GM12878 (cell line): ENCODE results near the gene FKBP15. TPM values are rescaled to one million over a fixed set of nuclear protein-coding genes. Genes with fewer than 3 reads are reported as not detected.

ENCODE experiments used
- ATAC-seq: fragments of 200-7000 bp; cut with Tn5 transposase; 3 replicates; pipeline ENCODE4 v1.9.1; 2020; ENCODE audit warnings: mild to moderate bottlenecking, moderate library complexity
- BruUV-seq: library from RNA; stranded (reverse); fragments of 400-500 nt; replicated peaks from 2 replicates; lab custom pipeline; 2021; lab: Mats Ljungman, UMichigan
- CTCF ChIA-PET: fragments of 300-600 bp; sonication (Branson Sonifier 250); formaldehyde crosslinking; extraction: SDS; loops from one replicate; lab custom pipeline; 2021; ENCODE audit warnings: inconsistent platforms; lab: Yijun Ruan, JAX
- POLR2A ChIA-PET: fragments of 350-600 bp; formaldehyde crosslinking; extraction: SDS; loops from one replicate; lab custom pipeline; 2021; ENCODE audit warnings: inconsistent platforms; lab: Charles Lee
- RAD21 ChIA-PET: fragments of 300-600 bp; sonication (Branson Sonifier 250); formaldehyde crosslinking; loops from one replicate; lab custom pipeline; 2023; ENCODE audit warnings: antibody characterized with exemption; ENCODE audit not compliant: unreplicated experiment; lab: Charles Lee
- SMC1A ChIA-PET: fragments of 300-600 bp; sonication (Branson Sonifier 250); formaldehyde crosslinking; loops from one replicate; lab custom pipeline; 2023; ENCODE audit not compliant: unreplicated experiment, uncharacterized antibody; lab: Charles Lee
- DNase-seq: peaks from one replicate; pipeline ENCODE4 v3.0.0-alpha.2; 2011; ENCODE audit warnings: low read depth, low spot score
- FAIRE-seq: peaks from 3 replicates; lab custom pipeline; 2011; peaks lifted over from hg19 to GRCh38; lab: Jason Lieb, UNC
- H2AFZ ChIP-seq: 2 replicates; pipeline ENCODE4 v1.6.0; 2011; ENCODE audit warnings: low read depth, low read length, control low read depth; ENCODE audit not compliant: control insufficient read depth
- H3K27ac ChIP-seq: 2 replicates; pipeline ENCODE4 v1.5.1; 2011; ENCODE audit warnings: control low read depth; ENCODE audit not compliant: control insufficient read depth, insufficient read depth
- H3K27me3 ChIP-seq, 2 experiments: replicated peaks in 1 of 2; 2 replicates each; pipeline versions ENCODE4 v1.6.0 to v1.6.1; 2011; ENCODE audit warnings: low read length in 1 of 2; ENCODE audit not compliant: control insufficient read depth in 2 of 2, insufficient read depth in 2 of 2
- H3K36me3 ChIP-seq, 2 experiments: 2 replicates each; pipeline ENCODE4 v1.5.1; 2011; ENCODE audit warnings: low read length in 1 of 2; ENCODE audit not compliant: control insufficient read depth in 2 of 2, insufficient read depth in 2 of 2
- H3K4me1 ChIP-seq: 2 replicates; pipeline ENCODE4 v1.6.1; 2011; ENCODE audit warnings: mild to moderate bottlenecking, low read length, moderate library complexity, mixed read lengths; ENCODE audit not compliant: control insufficient read depth, insufficient read depth
- H3K4me2 ChIP-seq: 2 replicates; pipeline ENCODE4 v1.6.0; 2011; ENCODE audit warnings: control low read depth; ENCODE audit not compliant: control insufficient read depth, insufficient read depth
- H3K4me3 ChIP-seq: fragments of 200-600 bp; sonication (generic); 2 replicates; pipeline ENCODE4 v1.5.1; 2016
- H3K79me2 ChIP-seq: 2 replicates; pipeline ENCODE4 v1.6.0; 2011; ENCODE audit warnings: low read length; ENCODE audit not compliant: control insufficient read depth, insufficient read depth
- H3K9ac ChIP-seq: 2 replicates; pipeline ENCODE4 v1.8.0; 2011; ENCODE audit warnings: low read length, control low read depth, mixed read lengths; ENCODE audit not compliant: control insufficient read depth, insufficient read depth
- H3K9me3 ChIP-seq: replicated peaks from 3 replicates; pipeline ENCODE4 v1.5.1; 2011; ENCODE audit warnings: mild to moderate bottlenecking, low read length; ENCODE audit not compliant: control insufficient read depth, insufficient read depth
- H4K20me1 ChIP-seq: 2 replicates; pipeline ENCODE4 v1.6.0; 2011; ENCODE audit not compliant: control insufficient read depth, insufficient read depth
- BCL11A ChIP-seq: IDR thresholded peaks from 2 replicates; pipeline ENCODE4 v1.6.1; 2011; ENCODE audit warnings: low read depth, low read length
- FOS ChIP-seq: IDR thresholded peaks from 3 replicates; pipeline ENCODE4 v1.6.1; 2011; ENCODE audit warnings: borderline replicate concordance; ENCODE audit not compliant: insufficient read length; ENCODE audit errors: extremely low read depth
- FOXM1 ChIP-seq: IDR thresholded peaks from 2 replicates; pipeline ENCODE4 v1.6.1; 2012; ENCODE audit warnings: low read depth, mild to moderate bottlenecking, inconsistent platforms, low read length, moderate library complexity
- JUNB ChIP-seq: IDR thresholded peaks from 2 replicates; pipeline ENCODE4 v1.6.1; 2016; ENCODE audit warnings: antibody characterized with exemption, mild to moderate bottlenecking
- JUND ChIP-seq: IDR thresholded peaks from 2 replicates; pipeline ENCODE4 v1.6.1; 2012; ENCODE audit warnings: low read depth, mild to moderate bottlenecking, low read length, improper control_type of control experiment, moderate library complexity
- KDM1A ChIP-seq: fragments of 200-600 bp; sonication (generic); IDR thresholded peaks from 2 replicates; pipeline ENCODE4 v1.6.1; 2016; ENCODE audit warnings: borderline replicate concordance
- NFYA ChIP-seq: IDR thresholded peaks from 2 replicates; pipeline ENCODE4 v1.6.1; 2011; ENCODE audit warnings: low read depth, mild to moderate bottlenecking, low read length, improper control_type of control experiment, borderline replicate concordance
- RAD21 ChIP-seq: IDR thresholded peaks from 2 replicates; pipeline ENCODE4 v1.6.1; 2011; ENCODE audit warnings: mild to moderate bottlenecking, low read depth, low read length, moderate library complexity; ENCODE audit not compliant: insufficient read depth
- SMAD1 ChIP-seq: fragments of 450-650 bp; IDR thresholded peaks from 2 replicates; pipeline ENCODE4 v1.6.1; 2018; ENCODE audit warnings: mild to moderate bottlenecking, low read depth; ENCODE audit not compliant: partially characterized antibody
- SMAD5 ChIP-seq: IDR thresholded peaks from 2 replicates; pipeline ENCODE4 v1.6.1; 2016; ENCODE audit warnings: antibody characterized with exemption, low read depth
- SMC3 ChIP-seq: IDR thresholded peaks from 2 replicates; pipeline ENCODE4 v1.6.1; 2011; ENCODE audit warnings: low read length, improper control_type of control experiment, borderline replicate concordance
- SREBF2 ChIP-seq: IDR thresholded peaks from 2 replicates; pipeline ENCODE4 v1.6.1; 2012; ENCODE audit warnings: mild to moderate bottlenecking, low read length
- SUPT20H ChIP-seq: IDR thresholded peaks from 2 replicates; pipeline ENCODE4 v1.6.1; 2011; ENCODE audit warnings: low read depth, mild to moderate bottlenecking, low read length, moderate library complexity, borderline replicate concordance; ENCODE audit not compliant: control insufficient read depth
- TARDBP ChIP-seq: IDR thresholded peaks from 2 replicates; pipeline ENCODE4 v1.6.1; 2016; ENCODE audit warnings: borderline replicate concordance
- ZNF274 ChIP-seq: IDR thresholded peaks from one replicate; pipeline ENCODE4 v1.8.0; 2011; ENCODE audit not compliant: insufficient read length, insufficient read depth
- ZNF384 ChIP-seq: IDR thresholded peaks from 2 replicates; pipeline ENCODE4 v1.6.1; 2012; ENCODE audit warnings: low read depth, mild to moderate bottlenecking, low read length, improper control_type of control experiment, borderline replicate concordance
- WGBS: methylation state at CpG from one replicate; pipeline ENCODE4 v1.1.6; 2016; ENCODE audit warnings: low lambda C conversion rate; ENCODE audit not compliant: insufficient replicate concordance, insufficient coverage; ENCODE audit errors: missing lambda C conversion rate; 5-methylcytosine and 5-hydroxymethylcytosine counted together
- in situ Hi-C: fragments of 300-500 bp; cut with MboI; formaldehyde crosslinking; loops from 9 replicates; pipeline ENCODE4 v1.14.3; 2018; ENCODE audit warnings: mixed read lengths
- intact Hi-C: fragments of 100-400 bp; cut with micrococcal nuclease; formaldehyde crosslinking; loops from one replicate; pipeline ENCODE4 v1.14.2; 2022; ENCODE audit not compliant: unreplicated experiment
- polyA plus RNA-seq, 11 experiments: library from polyadenylated mRNA; depleted of rRNA in 4 of 11; unstranded in 6 of 11; stranded (reverse) in 5 of 11; fragments of >200 nt; fragmentation: Nextera tagmentation in 4 of 11; fragmentation: Illumina TruSeq in 1 of 11; extraction: Ambion mirVana in 4 of 11; extraction: Trizol in 1 of 11; gene quantifications; 1 replicate in 1 of 11; 2 replicates in 10 of 11; pipeline versions ENCODE4 v1.2.1 to v1.2.3, GENCODE V29; 2011 to 2016; ENCODE audit warnings: inconsistent platforms in 2 of 11, missing spikeins in 2 of 11, low read depth in 1 of 11
- total RNA-seq, 4 experiments: library from RNA; depleted of rRNA in 3 of 4; stranded (reverse); fragments of >200 nt in 3 of 4; fragmentation: Illumina TruSeq in 1 of 4; extraction: Trizol in 1 of 4; gene quantifications; 2 replicates each; pipeline versions ENCODE4 v1.2.1 to v1.2.3, GENCODE V29; 2013 to 2021
- TF ChIP-seq, protein P1 (sequence below): fragments of 450-650 bp; IDR thresholded peaks from 2 replicates; pipeline ENCODE4 v1.6.1; 2017; ENCODE audit warnings: low read depth, mild to moderate bottlenecking, moderate library complexity

The FKBP15 gene
- total and polyA plus RNA-seq, 10 of the 15 experiments (the other 5 are each of a cell fraction or from before 2014, with no cell fraction given) = 5.0 to 53.4 (median 21.2) TPM

DNA sequence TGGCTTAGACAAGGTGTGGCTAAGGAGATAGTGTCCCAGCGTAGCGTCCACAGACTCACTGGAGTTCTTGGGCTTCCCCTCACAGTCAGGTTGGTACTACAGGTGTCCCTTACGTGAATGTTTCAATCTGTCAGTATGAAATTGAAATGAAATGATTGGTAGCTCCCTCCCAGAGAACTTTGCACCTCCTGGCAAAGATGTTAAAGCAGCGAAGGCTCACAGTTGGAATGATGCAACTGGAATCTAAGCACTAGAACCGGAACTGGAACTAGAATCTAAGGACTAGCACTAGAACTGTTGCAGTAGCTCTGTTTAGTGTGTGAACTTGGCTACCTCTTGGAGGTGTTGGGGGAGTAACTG lies 1.4 kb upstream of the FKBP15 start:
- BruUV-seq = no TSS peak
- Histone ChIP-seq H3K4me3 (peak overlapping the region; percentile 94), H3K36me3 (0 out of 4 replicates have a peak, but pooled peaks cover 0 to 5% of the 10 kb centered on the region in 2 experiments), H3K9ac (peak overlapping the region; percentile 41; the same call in 1 of the 2 replicates), H3K27ac (peak overlapping the region; percentile 20; the same call in 1 of the 2 replicates), H3K9me3 (no peaks in the 10 kb centered on the region), H4K20me1 (no peaks in the 10 kb centered on the region), H3K4me2 (peak overlapping the region; percentile 90), H2AFZ (peak overlapping the region; percentile 32), H3K4me1 (peaks cover 4% of the 10 kb centered on the region; the same call in 1 of the 2 replicates), H3K79me2 (peaks cover 58% of the 10 kb centered on the region), H3K27me3 (no peaks in the 10 kb centered on the region)
- POLR2A ChIA-PET = interaction anchor here (0.9 to 4.5 kb wide), 4 partner anchors 10 to 1174 kb away, joined by 3 to 32 read pairs (median 10); partner anchors contain the start of genes CDC26 and PRPF4
- no peak for FAIRE-seq
- WGBS = 54% methylated on average over 5 of the region's 5 CpGs
- SMC1A ChIA-PET = interaction anchor here (0.6 to 5.0 kb wide), 6 partner anchors 8 to 51 kb away, joined by 3 to 68 read pairs (median 8); partner anchors contain the start of genes CDC26 and PRPF4
- in situ Hi-C loops (no loop called here), intact Hi-C loops (loop anchor here (5.0 kb wide), 1 partner anchor 160 kb away; no protein-coding TSS in a partner anchor)
- CTCF ChIA-PET = interaction anchor here (0.7 to 4.8 kb wide), 4 partner anchors 9 to 203 kb away, joined by 3 to 52 read pairs (median 10); partner anchors contain the start of genes CDC26 and PRPF4
- TF ChIP-seq TARDBP (no peak), KDM1A (no peak), SUPT20H (no peak), NFYA (no peak), JUNB (no peak), ZNF274 (no peak), SMAD5 (no peak), SREBF2 (no peak), SMAD1 (no peak), RAD21 (no peak), SMC3 (no peak), JUND (no peak), ZNF384 (no peak), FOXM1 (no peak), BCL11A (no peak), FOS (no peak)
- TF ChIP-seq, protein P1, sequence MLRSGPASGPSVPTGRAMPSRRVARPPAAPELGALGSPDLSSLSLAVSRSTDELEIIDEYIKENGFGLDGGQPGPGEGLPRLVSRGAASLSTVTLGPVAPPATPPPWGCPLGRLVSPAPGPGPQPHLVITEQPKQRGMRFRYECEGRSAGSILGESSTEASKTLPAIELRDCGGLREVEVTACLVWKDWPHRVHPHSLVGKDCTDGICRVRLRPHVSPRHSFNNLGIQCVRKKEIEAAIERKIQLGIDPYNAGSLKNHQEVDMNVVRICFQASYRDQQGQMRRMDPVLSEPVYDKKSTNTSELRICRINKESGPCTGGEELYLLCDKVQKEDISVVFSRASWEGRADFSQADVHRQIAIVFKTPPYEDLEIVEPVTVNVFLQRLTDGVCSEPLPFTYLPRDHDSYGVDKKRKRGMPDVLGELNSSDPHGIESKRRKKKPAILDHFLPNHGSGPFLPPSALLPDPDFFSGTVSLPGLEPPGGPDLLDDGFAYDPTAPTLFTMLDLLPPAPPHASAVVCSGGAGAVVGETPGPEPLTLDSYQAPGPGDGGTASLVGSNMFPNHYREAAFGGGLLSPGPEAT = no peak
- ATAC-seq = no peak
- DNase-seq = no peak
- RAD21 ChIA-PET = interaction anchor here (0.7 to 5.1 kb wide), 3 partner anchors 14 to 53 kb away, joined by 3 to 32 read pairs (median 4); partner anchors contain the start of genes CDC26 and PRPF4
